NCI-H146 (cell line): ENCODE data around the gene SEPTIN8.

Experiments
- DNase-seq: peaks from one replicate; lab custom pipeline; 2025; lab: John Stamatoyannopoulos, UW

Gene SEPTIN8

GRCh38 chr5:132763181-132764036 is 13.6 kb downstream of the SEPTIN8 start:
- no peak for DNase-seq

GRCh38 chr5:132762246-132763000 is 14.6 kb downstream of the SEPTIN8 start:
- no peak for DNase-seq

- DNase-seq: no peak
Observed at GRCh38 chr5:132761321-132762240, 15.5 kb downstream of the SEPTIN8 start.

GRCh38 chr5:132760601-132761317 is 16.3 kb downstream of the SEPTIN8 start:
- no peak for DNase-seq

GRCh38 chr5:132760049-132760420 is 17.0 kb downstream of the SEPTIN8 start:
- no peak for DNase-seq

GRCh38 chr5:132759114-132760048 is 17.7 kb downstream of the SEPTIN8 start:
- no peak for DNase-seq

- no peak for DNase-seq
Observed at GRCh38 chr5:132758451-132758850, 18.6 kb downstream of the SEPTIN8 start.

GRCh38 chr5:132756542-132756941 is 20.5 kb downstream of the SEPTIN8 start:
- no peak for DNase-seq

GRCh38 chr5:132754947-132755346 is 22.1 kb downstream of the SEPTIN8 start:
- DNase-seq: no peak

- DNase-seq: no peak
Observed at GRCh38 chr5:132754111-132754510, 22.9 kb downstream of the SEPTIN8 start.

- peak; percentile 10 for DNase-seq
Observed at GRCh38 chr5:132753135-132753987, 23.7 kb downstream of the SEPTIN8 start.

GRCh38 chr5:132752581-132753125 is 24.4 kb downstream of the SEPTIN8 start:
- no peak for DNase-seq

GRCh38 chr5:132751971-132752580 is 25.0 kb downstream of the SEPTIN8 start:
- no peak for DNase-seq

- no peak for DNase-seq
Observed at GRCh38 chr5:132751444-132751843, 25.6 kb downstream of the SEPTIN8 start.

GRCh38 chr5:132750471-132751230 is 26.4 kb downstream of the SEPTIN8 start:
- no peak for DNase-seq

GRCh38 chr5:132749506-132749905 is 27.5 kb downstream of the SEPTIN8 start:
- DNase-seq: no peak

- DNase-seq: no peak
Observed at GRCh38 chr5:132748522-132749000, 28.5 kb downstream of the SEPTIN8 start.
